HG03039 (cell line): ENCODE results near the gene CDC14A.
"Not testable (repeated sequence)": the region's sequence is repeated elsewhere in the genome, so short reads cannot be mapped to it uniquely, and the experiment has no call there.

Experiments
- ATAC-seq: cut with Tn5 transposase; IDR thresholded peaks from one replicate; pipeline ENCODE4 v1.9.1; 2021; ENCODE audit warnings: mild to moderate bottlenecking, moderate library complexity; ENCODE audit not compliant: unreplicated experiment

Gene CDC14A

DNA sequence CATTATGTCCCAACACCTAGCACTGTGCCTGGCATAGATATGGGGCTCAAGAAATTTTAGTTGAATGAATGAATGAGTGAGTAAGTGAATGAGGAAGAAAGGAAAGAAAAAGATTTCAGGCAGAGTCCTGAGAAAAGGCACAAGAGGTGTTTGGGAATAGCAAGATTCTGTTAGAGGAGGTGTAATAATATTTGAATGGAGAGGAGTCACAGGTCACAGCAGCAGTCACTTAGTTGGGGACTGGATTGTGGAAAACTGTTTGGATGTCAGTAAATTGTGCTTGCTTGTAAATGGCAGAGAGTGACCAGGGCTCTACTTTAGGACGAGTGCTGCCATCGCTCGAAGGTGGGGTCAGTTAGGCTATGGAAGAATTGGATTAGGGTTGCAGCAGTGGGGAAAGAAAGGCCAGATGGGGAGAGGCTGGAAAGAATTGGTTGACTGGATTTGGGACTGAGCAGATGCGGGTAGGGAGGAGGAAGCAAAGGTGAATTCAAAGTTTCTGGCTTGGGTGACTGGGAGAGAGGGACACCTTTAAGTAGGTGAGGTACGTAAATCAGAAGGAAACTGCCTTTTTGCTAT, 9.3 kb downstream of the CDC14A start:
- ATAC-seq, result no peak

- no peak for ATAC-seq
Observed at GRCh38 chr1:100362821-100363466, 10.6 kb downstream of the CDC14A start.

GRCh38 chr1:100363831-100364230, 11.5 kb downstream of the CDC14A start:
- no peak for ATAC-seq

GRCh38 chr1:100364697-100365096, 12.4 kb downstream of the CDC14A start:
- ATAC-seq, result no peak

- ATAC-seq, result no peak
Observed at GRCh38 chr1:100366209-100366525, 13.9 kb downstream of the CDC14A start.

DNA sequence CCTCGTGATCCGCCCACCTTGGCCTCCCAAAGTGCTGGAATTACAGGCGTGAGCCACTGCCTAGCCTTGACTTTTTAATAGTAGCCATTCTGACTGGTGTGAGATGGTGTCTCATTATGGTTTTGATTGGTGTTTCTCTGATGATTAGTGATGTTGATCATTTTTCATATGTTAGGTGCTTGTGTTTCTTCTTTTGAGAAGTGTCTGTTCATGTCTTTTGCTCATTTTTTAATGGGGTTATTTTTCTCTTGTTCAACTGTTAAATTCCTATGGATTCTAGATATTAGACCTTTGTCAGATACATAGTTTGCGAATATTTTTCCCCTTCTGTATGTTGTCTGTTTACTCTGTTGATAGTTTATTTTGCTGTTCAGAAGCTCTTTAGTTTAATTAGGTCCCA, 17.0 kb downstream of the CDC14A start:
- not testable (repeated sequence) for ATAC-seq

DNA sequence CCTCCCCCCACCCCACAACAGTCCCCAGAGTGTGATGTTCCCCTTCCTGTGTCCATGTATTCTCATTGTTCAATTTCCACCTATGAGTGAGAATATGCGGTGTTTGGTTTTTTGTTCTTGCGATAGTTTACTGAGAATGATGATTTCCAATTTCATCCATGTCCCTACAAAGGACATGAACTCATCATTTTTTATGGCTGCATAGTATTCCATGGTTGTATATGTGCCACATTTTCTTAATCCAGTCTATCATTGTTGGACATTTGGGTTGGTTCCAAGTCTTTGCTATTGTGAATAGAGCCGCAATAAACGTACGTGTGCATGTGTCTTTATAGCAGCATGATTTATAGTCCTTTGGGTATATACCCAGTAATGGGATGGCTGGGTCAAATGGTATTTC, 21.6 kb downstream of the CDC14A start:
- not testable (repeated sequence) for ATAC-seq

DNA sequence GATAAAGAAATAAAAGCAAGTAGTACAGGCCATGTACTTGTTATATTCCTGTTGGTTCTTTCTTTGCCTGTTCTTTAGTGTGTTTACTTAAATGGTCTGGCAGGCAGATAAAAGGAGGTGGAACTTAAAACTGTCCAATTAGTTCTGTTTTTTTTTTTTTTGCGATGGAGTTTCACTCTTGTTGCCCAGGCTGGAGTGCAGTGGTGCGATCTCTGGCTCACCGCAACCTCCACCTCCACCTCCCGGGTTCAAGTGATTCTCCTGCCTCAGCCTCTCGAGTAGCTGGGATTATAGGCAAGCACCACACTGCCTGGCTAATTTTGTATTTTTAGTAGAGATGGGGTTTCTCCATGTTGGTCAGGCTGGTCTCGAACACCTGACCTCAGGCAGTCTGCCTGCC, 24.6 kb downstream of the CDC14A start:
- ATAC-seq, result not testable (repeated sequence)

- ATAC-seq, result peak; percentile 95
Observed at GRCh38 chr1:100377590-100378361, 25.5 kb downstream of the CDC14A start.

GRCh38 chr1:100378956-100379355, 26.6 kb downstream of the CDC14A start:
- no peak for ATAC-seq

DNA sequence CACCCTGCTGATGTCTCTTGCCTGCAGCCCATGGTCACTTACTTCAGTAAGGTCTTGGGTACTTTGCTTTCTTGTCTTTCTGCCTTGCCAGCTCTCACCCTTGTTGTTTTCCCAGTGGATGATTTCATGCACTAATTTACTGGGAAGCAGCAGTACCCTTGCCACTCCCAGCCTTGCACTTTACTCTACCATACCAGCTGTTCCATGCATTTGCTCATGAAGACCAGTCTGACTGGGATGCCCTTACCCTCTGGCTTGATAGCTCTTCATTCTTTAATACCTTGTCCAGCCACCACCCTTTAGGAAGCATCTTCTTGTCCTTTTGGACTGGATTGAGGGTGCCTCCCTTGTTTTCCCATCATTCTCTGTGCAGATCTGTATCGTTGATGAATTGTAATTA, 28.3 kb downstream of the CDC14A start:
- no peak for ATAC-seq

GRCh38 chr1:100382657-100383056, 30.4 kb downstream of the CDC14A start:
- ATAC-seq, result no peak

DNA sequence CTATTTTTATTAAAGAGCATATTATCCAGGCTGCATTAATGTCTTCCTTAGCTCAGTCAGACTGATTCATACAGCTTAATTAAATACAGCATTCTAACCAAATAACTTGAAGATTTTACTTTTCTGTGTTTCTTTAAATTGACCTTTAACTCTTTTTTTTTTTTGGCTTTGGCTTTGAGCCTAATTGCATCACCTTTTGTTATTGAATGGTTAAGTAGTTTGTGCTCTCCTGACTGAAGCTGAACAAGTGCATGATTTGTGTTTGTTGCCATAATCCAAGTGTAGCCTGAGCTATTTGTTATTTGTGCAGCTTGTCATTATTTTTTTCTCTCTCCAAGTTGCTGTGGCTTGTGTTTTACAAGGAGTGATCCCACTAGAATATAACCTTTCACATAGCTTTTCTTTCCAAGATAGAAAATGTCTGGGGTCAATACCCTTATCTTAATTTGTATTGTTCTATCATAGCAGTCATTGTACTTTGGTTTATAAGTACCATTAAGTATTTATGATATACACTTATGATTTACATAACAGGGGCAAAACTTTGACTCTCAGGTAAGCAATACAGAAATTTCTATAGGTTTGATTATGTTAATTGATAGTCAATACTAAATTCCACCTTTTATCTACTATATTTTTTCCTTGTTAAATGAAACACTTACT, 31.6 kb downstream of the CDC14A start:
- no peak for ATAC-seq

- no peak for ATAC-seq
Observed at GRCh38 chr1:100387209-100387608, 34.9 kb downstream of the CDC14A start.

- ATAC-seq, result no peak
Observed at GRCh38 chr1:100387657-100388350, 35.5 kb downstream of the CDC14A start.

DNA sequence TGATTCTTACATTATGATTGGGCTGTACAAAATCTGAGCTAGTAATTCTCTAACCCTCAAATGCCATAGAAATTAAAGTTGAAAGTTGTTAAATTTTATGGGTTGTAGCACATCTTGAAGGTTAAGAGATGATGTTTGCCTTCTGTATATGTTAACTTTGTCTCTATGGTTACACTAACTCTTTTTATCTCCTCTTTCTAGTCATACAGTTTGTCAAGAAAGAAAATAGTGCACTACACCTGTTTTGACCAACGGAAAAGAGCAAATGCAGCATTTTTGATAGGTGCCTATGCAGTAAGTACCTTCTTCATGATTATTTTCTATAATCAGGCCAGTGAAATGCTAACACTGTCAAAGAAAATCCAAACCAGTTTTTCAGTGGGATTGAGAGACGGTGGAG, 38.2 kb downstream of the CDC14A start:
- no peak for ATAC-seq

- no peak for ATAC-seq
Observed at GRCh38 chr1:100391675-100392074, 39.4 kb downstream of the CDC14A start.

DNA sequence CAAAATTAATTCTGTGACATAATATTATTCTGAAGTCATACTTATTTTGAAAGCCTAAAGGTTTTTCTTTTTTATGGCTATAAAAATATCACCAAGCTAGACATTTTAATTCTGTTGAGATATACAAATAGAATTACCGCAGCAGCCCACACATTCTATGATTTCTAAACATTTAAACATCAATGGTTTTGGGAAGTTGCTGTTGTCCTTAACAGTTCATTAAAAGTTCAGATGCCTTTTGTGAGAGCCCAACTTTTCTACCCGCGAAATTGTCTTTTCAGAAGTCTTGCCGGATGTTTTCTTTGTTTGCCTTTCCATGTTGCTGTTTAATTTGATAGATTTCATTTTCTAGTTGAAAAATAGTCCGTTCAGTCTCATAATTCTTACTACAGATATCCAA, 40.5 kb downstream of the CDC14A start:
- ATAC-seq, result no peak

DNA sequence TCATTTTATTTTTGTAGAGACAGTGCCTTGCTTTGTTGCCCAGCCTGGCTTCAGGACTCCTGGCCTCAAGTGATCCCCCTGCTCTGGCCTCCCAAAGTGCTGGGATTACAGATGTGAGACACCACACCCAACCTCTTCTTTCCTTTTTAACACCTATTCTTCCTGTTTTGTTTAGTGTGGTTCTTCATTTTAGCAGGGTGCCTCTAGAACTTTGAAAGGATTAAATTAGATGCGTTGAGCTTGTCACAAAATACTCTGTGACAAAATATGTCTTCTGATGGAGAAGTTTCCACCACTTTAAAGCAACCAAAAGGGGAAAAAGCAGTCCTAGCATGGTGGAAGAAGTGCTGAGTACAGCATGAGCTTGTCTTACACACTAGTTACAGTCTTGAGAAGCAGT, 42.0 kb downstream of the CDC14A start:
- no peak for ATAC-seq

GRCh38 chr1:100395913-100396312, 43.6 kb downstream of the CDC14A start:
- no peak for ATAC-seq

GRCh38 chr1:100396651-100397050, 44.3 kb downstream of the CDC14A start:
- no peak for ATAC-seq
